ENCODE results near the gene FGD6. TPM values are rescaled to one million over a fixed set of nuclear protein-coding genes. Genes with fewer than 3 reads are reported as not detected.

The FGD6 gene
- total and polyA plus RNA-seq, 2 experiments from 2014 or later = 3.0 to 5.9 TPM

GRCh38 chr12:95073698-95074520 is 143.4 kb downstream of the FGD6 start:
- Histone ChIP-seq H3K4me3 (peak overlapping the region; percentile 79), H3K4me2 (ENCODE audit: unreplicated experiment) (peak overlapping the region; percentile 73), H2AFZ (peak overlapping the region; percentile 97)

GRCh38 chr12:95072900-95073697 is 144.2 kb downstream of the FGD6 start, which contains the start of gene NR2C1:
Gene NR2C1 (minus strand): TSS chr12:95073618. CDS start chr12:95067384, 6,234 bp downstream.
- Histone ChIP-seq H3K9ac (peak within 1 kb of the TSS; percentile 86), H3K9me3 (ENCODE audit: low read depth) (no peaks in the 10 kb centered on the region), H3K79me2 (ENCODE audit: insufficient read depth) (peaks cover 42% of the 10 kb centered on the region), H3K4me1 (ENCODE audit: insufficient read depth) (no peaks in the 10 kb centered on the region; the same call in 1 of the 2 replicates), H3K4me2 (ENCODE audit: unreplicated experiment) (peak within 1 kb of the TSS; percentile 73), H2AFZ (peak within 1 kb of the TSS; percentile 97), H3K27ac (peak within 1 kb of the TSS; percentile 4; the same call in 1 of the 2 replicates), H3K4me3 (peak within 1 kb of the TSS; percentile 79), H3K27me3 (replicated peaks; ENCODE audit: insufficient read depth) (no peaks in the 10 kb centered on the region), H3K36me3 (ENCODE audit: low read depth) (no peaks in the 10 kb centered on the region), H3K9me2 (ENCODE audit: insufficient read depth) (no peaks in the 10 kb centered on the region), H3F3A (ENCODE audit: insufficient read depth) (no peaks in the 10 kb centered on the region), H4K20me1 (ENCODE audit: insufficient read depth) (no peaks in the 10 kb centered on the region)
- in situ Hi-C loops (cut with MboI) = no loop called here
- TF ChIP-seq EZH2phosphoT487 (IDR thresholded peaks at IDR 0.05; ENCODE audit: insufficient read depth, low read depth) (no peak), EZH2 (IDR thresholded peaks at IDR 0.05; ENCODE audit: insufficient read depth, poor library complexity, severe bottlenecking) (no peak)
- WGBS, 2 experiments (ENCODE audit: low coverage in 1 of 2, low lambda C conversion rate in 2 of 2, missing lambda C conversion rate in 2 of 2) = 1 to 2% methylated on average over 54 to 66 of the region's 99 CpGs
- DNase-seq = peak; percentile 96

More at GRCh38 chr12:95073698-95074520, 143.4 kb downstream of the FGD6 start:
- no peak for TF ChIP-seq EZH2 (IDR thresholded peaks at IDR 0.05; ENCODE audit: insufficient read depth, poor library complexity, severe bottlenecking)
- TF ChIP-seq EZH2phosphoT487 (IDR thresholded peaks at IDR 0.05; ENCODE audit: insufficient read depth, low read depth) = no peak
- Histone ChIP-seq H3K36me3 (ENCODE audit: low read depth) (no peaks in the 10 kb centered on the region), H3F3A (ENCODE audit: insufficient read depth) (no peaks in the 10 kb centered on the region), H4K20me1 (ENCODE audit: insufficient read depth) (no peaks in the 10 kb centered on the region), H3K9me2 (ENCODE audit: insufficient read depth) (no peaks in the 10 kb centered on the region), H3K79me2 (ENCODE audit: insufficient read depth) (peaks cover 34% of the 10 kb centered on the region), H3K27me3 (replicated peaks; ENCODE audit: insufficient read depth) (no peaks in the 10 kb centered on the region), H3K27ac (no peak overlapping the region), H3K4me1 (ENCODE audit: insufficient read depth) (no peaks in the 10 kb centered on the region; the same call in 1 of the 2 replicates), H3K9me3 (ENCODE audit: low read depth) (no peaks in the 10 kb centered on the region), H3K9ac (no peak overlapping the region)
- in situ Hi-C loops (cut with MboI) = no loop called here
- DNase-seq = peak; percentile 16
- 66 to 68% methylated on average over 23 of the region's 23 CpGs for WGBS, 2 experiments (ENCODE audit: low coverage in 1 of 2, low lambda C conversion rate in 2 of 2, missing lambda C conversion rate in 2 of 2)

GRCh38 chr12:95070378-95070777 is 146.9 kb downstream of the FGD6 start:
- TF ChIP-seq EZH2 (IDR thresholded peaks at IDR 0.05; ENCODE audit: insufficient read depth, poor library complexity, severe bottlenecking) = no peak
- TF ChIP-seq EZH2phosphoT487 (IDR thresholded peaks at IDR 0.05; ENCODE audit: insufficient read depth, low read depth) = no peak
- H2AFZ ChIP-seq = no peak overlapping the region
- WGBS, 2 experiments (ENCODE audit: low coverage in 1 of 2, low lambda C conversion rate in 2 of 2, missing lambda C conversion rate in 2 of 2) = 89 to 97% methylated on average over 1 of the region's 1 CpG
- H3K36me3 ChIP-seq (ENCODE audit: low read depth) = peaks cover 13% of the 10 kb centered on the region; the same call in 1 of the 2 replicates
- H3K9me3 ChIP-seq (ENCODE audit: low read depth) = no peaks in the 10 kb centered on the region
- no peaks in the 10 kb centered on the region for H4K20me1 ChIP-seq (ENCODE audit: insufficient read depth)
- no peak for DNase-seq
- H3K9ac ChIP-seq = no peak overlapping the region
- H3K4me3 ChIP-seq = no peak overlapping the region
- H3K27ac ChIP-seq = no peak overlapping the region
- H3K79me2 ChIP-seq (ENCODE audit: insufficient read depth) = peaks cover 49% of the 10 kb centered on the region
- H3K27me3 ChIP-seq (replicated peaks; ENCODE audit: insufficient read depth) = no peaks in the 10 kb centered on the region
- H3F3A ChIP-seq (ENCODE audit: insufficient read depth) = no peaks in the 10 kb centered on the region
- H3K4me1 ChIP-seq (ENCODE audit: insufficient read depth) = no peaks in the 10 kb centered on the region; the same call in 1 of the 2 replicates
- no peaks in the 10 kb centered on the region for H3K9me2 ChIP-seq (ENCODE audit: insufficient read depth)
- in situ Hi-C loops (cut with MboI) = no loop called here
- H3K4me2 ChIP-seq (ENCODE audit: unreplicated experiment) = no peak overlapping the region

GRCh38 chr12:95066091-95066855 is 151.0 kb downstream of the FGD6 start:
- in situ Hi-C loops (cut with MboI) = no loop called here
- Histone ChIP-seq H4K20me1 (ENCODE audit: insufficient read depth) (no peaks in the 10 kb centered on the region), H3F3A (ENCODE audit: insufficient read depth) (no peaks in the 10 kb centered on the region), H3K4me2 (ENCODE audit: unreplicated experiment) (no peak overlapping the region), H3K27ac (no peak overlapping the region), H3K79me2 (ENCODE audit: insufficient read depth) (peaks cover 39% of the 10 kb centered on the region), H3K9me3 (ENCODE audit: low read depth) (no peaks in the 10 kb centered on the region), H3K9ac (no peak overlapping the region), H3K4me3 (no peak overlapping the region), H3K27me3 (replicated peaks; ENCODE audit: insufficient read depth) (no peaks in the 10 kb centered on the region), H3K36me3 (ENCODE audit: low read depth) (peaks cover 36% of the 10 kb centered on the region), H2AFZ (no peak overlapping the region), H3K4me1 (ENCODE audit: insufficient read depth) (no peaks in the 10 kb centered on the region), H3K9me2 (ENCODE audit: insufficient read depth) (no peaks in the 10 kb centered on the region)
- no peak for TF ChIP-seq EZH2 (IDR thresholded peaks at IDR 0.05; ENCODE audit: insufficient read depth, poor library complexity, severe bottlenecking)
- no peak for DNase-seq
- WGBS, 2 experiments (ENCODE audit: low coverage in 1 of 2, low lambda C conversion rate in 2 of 2, missing lambda C conversion rate in 2 of 2) = 95 to 96% methylated on average over 7 of the region's 7 CpGs
